Measurements from ENCODE around the gene PAGE2B. TPM values are rescaled to one million over a fixed set of nuclear protein-coding genes. Genes with fewer than 3 reads are reported as not detected.
"Not testable (repeated sequence)": the region's sequence is repeated elsewhere in the genome, so short reads cannot be mapped to it uniquely, and the experiment has no call there.

The PAGE2B gene
- total RNA-seq, 2 donors from 2014 or later: not detected

GRCh38 chrX:55029291-55029690 lies 45.5 kb upstream of the PAGE2B start:
- Histone ChIP-seq H3K4me3 (no peak overlapping the region), H3K27ac (no peak overlapping the region), H3K9me3 (no peaks in the 10 kb centered on the region), H3K4me1 (ENCODE audit: control insufficient read depth in 1 of 2, low read depth in 2 of 2) (no peaks in the 10 kb centered on the region), H3K27me3 (replicated peaks; ENCODE audit: insufficient read depth) (no peaks in the 10 kb centered on the region), H3K36me3 (no peaks in the 10 kb centered on the region)
- DNase-seq (ENCODE audit: low spot score) (no peak), ATAC-seq (ENCODE audit: insufficient number of reproducible peaks, low FRiP score, low read depth) (no peak)
- TF ChIP-seq CTCF (IDR thresholded peaks at IDR 0.05): no peak

DNA sequence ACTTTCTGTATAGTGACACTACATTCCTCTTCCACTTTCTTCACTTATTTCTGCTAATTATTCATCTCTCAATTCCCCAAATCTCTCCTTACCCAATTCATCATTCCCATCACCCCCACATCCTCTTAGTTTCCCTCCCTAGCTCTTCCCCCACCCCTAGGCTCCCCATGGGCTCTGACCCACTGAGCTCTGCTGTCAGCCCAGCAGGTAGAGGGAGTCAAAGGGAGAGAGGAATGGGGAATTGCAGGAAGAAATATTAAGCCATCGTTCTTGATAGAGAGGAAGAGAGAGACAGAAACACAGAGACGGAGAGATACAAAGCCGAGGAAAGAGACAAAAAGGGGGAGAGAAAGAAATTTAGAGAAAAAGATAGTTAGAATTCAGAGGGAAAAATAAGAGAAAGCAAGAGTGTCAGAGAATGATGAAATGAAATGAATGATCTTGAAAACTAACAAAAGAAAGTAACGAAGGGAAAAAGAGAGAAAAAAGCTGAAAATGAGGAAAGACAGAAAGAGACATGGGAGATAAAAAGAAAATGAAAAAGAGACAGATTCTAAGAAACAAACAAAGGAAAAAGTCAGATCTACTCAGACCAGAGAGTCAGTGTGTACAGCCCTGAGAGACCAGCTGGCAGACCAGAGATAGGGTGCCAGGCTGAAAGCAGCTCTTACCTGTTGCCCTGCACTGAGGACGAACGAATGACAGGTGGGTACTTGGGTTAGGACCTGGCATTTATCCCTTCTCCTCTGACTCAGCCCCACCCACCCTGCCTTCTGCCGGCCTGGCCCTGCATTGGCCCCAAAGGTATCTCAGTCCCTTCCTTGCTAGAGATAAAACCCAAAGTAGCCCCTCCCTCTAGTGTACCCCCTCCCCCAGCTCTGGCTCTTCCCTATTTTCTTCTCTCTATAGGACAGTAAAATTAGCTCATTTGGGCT lies 44.3 kb upstream of the PAGE2B start, which contains the start of gene ALAS2:
Gene ALAS2, minus strand, starts transcription at position 707 of the 935 bp plus-strand sequence. CDS start 4,977 bp downstream, outside the sequence.
- no peaks in the 10 kb centered on the region for H3K9me3 ChIP-seq
- H3K36me3 ChIP-seq: no peaks in the 10 kb centered on the region
- no peaks in the 10 kb centered on the region for H3K4me1 ChIP-seq (ENCODE audit: control insufficient read depth in 1 of 2, low read depth in 2 of 2)
- no peak for TF ChIP-seq CTCF (IDR thresholded peaks at IDR 0.05)
- no peak within 1 kb of the TSS for H3K27ac ChIP-seq
- no peak within 1 kb of the TSS for H3K4me3 ChIP-seq
- no peaks in the 10 kb centered on the region for H3K27me3 ChIP-seq (replicated peaks; ENCODE audit: insufficient read depth)
- DNase-seq (ENCODE audit: low spot score): no peak
- ATAC-seq (ENCODE audit: insufficient number of reproducible peaks, low FRiP score, low read depth): no peak

DNA sequence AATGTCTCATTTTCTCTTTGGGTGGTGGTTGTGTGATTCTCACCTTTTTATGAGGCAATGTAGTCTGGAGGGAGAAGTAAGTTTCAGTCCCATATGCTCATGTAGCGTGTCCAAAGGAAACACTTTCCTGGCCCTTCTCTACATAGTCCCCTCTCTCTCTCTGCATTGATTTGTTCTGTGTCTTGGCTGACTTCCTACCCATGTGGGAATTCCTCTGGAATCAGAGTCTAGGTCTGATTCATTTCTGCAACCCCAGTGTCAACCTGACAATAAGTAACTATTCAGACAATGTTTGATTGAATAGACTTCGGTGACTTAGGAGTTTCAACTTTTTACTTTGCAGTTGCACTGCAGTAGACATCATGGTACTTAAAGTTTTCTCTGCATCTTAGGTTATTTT lies 41.4 kb upstream of the PAGE2B start:
- Histone ChIP-seq H3K27ac (no peak overlapping the region), H3K4me3 (no peak overlapping the region), H3K27me3 (replicated peaks; ENCODE audit: insufficient read depth) (no peaks in the 10 kb centered on the region), H3K4me1 (ENCODE audit: control insufficient read depth in 1 of 2, low read depth in 2 of 2) (no peaks in the 10 kb centered on the region), H3K9me3 (no peaks in the 10 kb centered on the region), H3K36me3 (no peaks in the 10 kb centered on the region)
- DNase-seq (ENCODE audit: low spot score): no peak
- ATAC-seq (ENCODE audit: insufficient number of reproducible peaks, low FRiP score, low read depth): no peak
- no peak for TF ChIP-seq CTCF (IDR thresholded peaks at IDR 0.05)

GRCh38 chrX:55039471-55039870 lies 35.4 kb upstream of the PAGE2B start:
- Histone ChIP-seq H3K9me3 (no peaks in the 10 kb centered on the region), H3K27me3 (replicated peaks; ENCODE audit: insufficient read depth) (no peaks in the 10 kb centered on the region), H3K4me1 (ENCODE audit: control insufficient read depth in 1 of 2, low read depth in 2 of 2) (no peaks in the 10 kb centered on the region), H3K4me3 (no peak overlapping the region), H3K27ac (no peak overlapping the region), H3K36me3 (no peaks in the 10 kb centered on the region)
- DNase-seq (ENCODE audit: low spot score) (no peak), ATAC-seq (ENCODE audit: insufficient number of reproducible peaks, low FRiP score, low read depth) (no peak)
- no peak for TF ChIP-seq CTCF (IDR thresholded peaks at IDR 0.05)

- Histone ChIP-seq H3K27ac (no peak overlapping the region), H3K4me3 (no peak overlapping the region), H3K36me3 (no peaks in the 10 kb centered on the region), H3K4me1 (ENCODE audit: control insufficient read depth in 1 of 2, low read depth in 2 of 2) (no peaks in the 10 kb centered on the region), H3K9me3 (no peaks in the 10 kb centered on the region), H3K27me3 (replicated peaks; ENCODE audit: insufficient read depth) (no peaks in the 10 kb centered on the region)
- ATAC-seq (ENCODE audit: insufficient number of reproducible peaks, low FRiP score, low read depth) (no peak), DNase-seq (ENCODE audit: low spot score) (no peak)
- no peak for TF ChIP-seq CTCF (IDR thresholded peaks at IDR 0.05)
These were observed 33.3 kb upstream of the PAGE2B start for GRCh38 chrX:55041514-55041913.

- not testable (repeated sequence) for H3K27me3 ChIP-seq (replicated peaks; ENCODE audit: insufficient read depth); H3K27ac ChIP-seq; DNase-seq (ENCODE audit: low spot score); H3K4me1 ChIP-seq (ENCODE audit: control insufficient read depth in 1 of 2, low read depth in 2 of 2); ATAC-seq (ENCODE audit: insufficient number of reproducible peaks, low FRiP score, low read depth); H3K36me3 ChIP-seq; H3K9me3 ChIP-seq; H3K4me3 ChIP-seq
These were observed 24.2 kb upstream of the PAGE2B start for GRCh38 chrX:55050599-55050998.

All from thoracic aorta (tissue), 2 donors.